GM12878 (cell line): ENCODE measurements around the gene HGS. TPM values are rescaled to one million over a fixed set of nuclear protein-coding genes. Genes with fewer than 3 reads are reported as not detected.

Source experiments
- ATAC-seq: fragments of 200-7000 bp; cut with Tn5 transposase; 3 replicates; pipeline ENCODE4 v1.9.1; 2020; ENCODE audit warnings: mild to moderate bottlenecking, moderate library complexity
- BruUV-seq: library from RNA; stranded (reverse); fragments of 400-500 nt; replicated peaks from 2 replicates; lab custom pipeline; 2021; lab: Mats Ljungman, UMichigan
- CTCF ChIA-PET: fragments of 300-600 bp; sonication (Branson Sonifier 250); formaldehyde crosslinking; extraction: SDS; loops from one replicate; lab custom pipeline; 2021; ENCODE audit warnings: inconsistent platforms; lab: Yijun Ruan, JAX
- POLR2A ChIA-PET: fragments of 350-600 bp; formaldehyde crosslinking; extraction: SDS; loops from one replicate; lab custom pipeline; 2021; ENCODE audit warnings: inconsistent platforms; lab: Charles Lee
- RAD21 ChIA-PET: fragments of 300-600 bp; sonication (Branson Sonifier 250); formaldehyde crosslinking; loops from one replicate; lab custom pipeline; 2023; ENCODE audit warnings: antibody characterized with exemption; ENCODE audit not compliant: unreplicated experiment; lab: Charles Lee
- SMC1A ChIA-PET: fragments of 300-600 bp; sonication (Branson Sonifier 250); formaldehyde crosslinking; loops from one replicate; lab custom pipeline; 2023; ENCODE audit not compliant: unreplicated experiment, uncharacterized antibody; lab: Charles Lee
- DNase-seq: peaks from one replicate; pipeline ENCODE4 v3.0.0-alpha.2; 2011; ENCODE audit warnings: low read depth, low spot score
- FAIRE-seq: peaks from 3 replicates; lab custom pipeline; 2011; peaks lifted over from hg19 to GRCh38; lab: Jason Lieb, UNC
- H2AFZ ChIP-seq: 2 replicates; pipeline ENCODE4 v1.6.0; 2011; ENCODE audit warnings: low read depth, low read length, control low read depth; ENCODE audit not compliant: control insufficient read depth
- H3K27ac ChIP-seq: 2 replicates; pipeline ENCODE4 v1.5.1; 2011; ENCODE audit warnings: control low read depth; ENCODE audit not compliant: control insufficient read depth, insufficient read depth
- H3K27me3 ChIP-seq, 2 experiments: replicated peaks in 1 of 2; 2 replicates each; pipeline versions ENCODE4 v1.6.0 to v1.6.1; 2011; ENCODE audit warnings: low read length in 1 of 2; ENCODE audit not compliant: control insufficient read depth in 2 of 2, insufficient read depth in 2 of 2
- H3K36me3 ChIP-seq, 2 experiments: 2 replicates each; pipeline ENCODE4 v1.5.1; 2011; ENCODE audit warnings: low read length in 1 of 2; ENCODE audit not compliant: control insufficient read depth in 2 of 2, insufficient read depth in 2 of 2
- H3K4me1 ChIP-seq: 2 replicates; pipeline ENCODE4 v1.6.1; 2011; ENCODE audit warnings: mild to moderate bottlenecking, low read length, moderate library complexity, mixed read lengths; ENCODE audit not compliant: control insufficient read depth, insufficient read depth
- H3K4me2 ChIP-seq: 2 replicates; pipeline ENCODE4 v1.6.0; 2011; ENCODE audit warnings: control low read depth; ENCODE audit not compliant: control insufficient read depth, insufficient read depth
- H3K4me3 ChIP-seq: fragments of 200-600 bp; sonication (generic); 2 replicates; pipeline ENCODE4 v1.5.1; 2016
- H3K79me2 ChIP-seq: 2 replicates; pipeline ENCODE4 v1.6.0; 2011; ENCODE audit warnings: low read length; ENCODE audit not compliant: control insufficient read depth, insufficient read depth
- H3K9ac ChIP-seq: 2 replicates; pipeline ENCODE4 v1.8.0; 2011; ENCODE audit warnings: low read length, control low read depth, mixed read lengths; ENCODE audit not compliant: control insufficient read depth, insufficient read depth
- H3K9me3 ChIP-seq: replicated peaks from 3 replicates; pipeline ENCODE4 v1.5.1; 2011; ENCODE audit warnings: mild to moderate bottlenecking, low read length; ENCODE audit not compliant: control insufficient read depth, insufficient read depth
- H4K20me1 ChIP-seq: 2 replicates; pipeline ENCODE4 v1.6.0; 2011; ENCODE audit not compliant: control insufficient read depth, insufficient read depth
- BCLAF1 ChIP-seq: fragments of 450-650 bp; IDR thresholded peaks from 2 replicates; pipeline ENCODE4 v1.6.1; 2017; ENCODE audit warnings: antibody characterized with exemption, mild to moderate bottlenecking, moderate library complexity
- CBX5 ChIP-seq: sonication (generic); IDR thresholded peaks from 2 replicates; pipeline ENCODE4 v1.6.1; 2016; ENCODE audit warnings: low read depth, moderate library complexity, mild to moderate bottlenecking, inconsistent platforms
- CREM ChIP-seq: IDR thresholded peaks from 2 replicates; pipeline ENCODE4 v1.6.1; 2014; ENCODE audit warnings: antibody characterized with exemption, low read depth
- POLR2AphosphoS5 ChIP-seq: IDR thresholded peaks from 2 replicates; pipeline ENCODE4 v1.6.1; 2011; ENCODE audit warnings: mild to moderate bottlenecking, low read length, inconsistent platforms
- RELB ChIP-seq: fragments of 450-650 bp; IDR thresholded peaks from 2 replicates; pipeline ENCODE4 v1.6.1; 2017; ENCODE audit warnings: low read depth, mild to moderate bottlenecking, moderate library complexity
- RUNX3 ChIP-seq: IDR thresholded peaks from 2 replicates; pipeline ENCODE4 v1.6.1; 2012; ENCODE audit warnings: low read length, inconsistent platforms
- SPI1 ChIP-seq: IDR thresholded peaks from 2 replicates; pipeline ENCODE4 v1.6.1; 2011; ENCODE audit warnings: low read depth, mild to moderate bottlenecking, low read length, moderate library complexity, borderline replicate concordance; ENCODE audit not compliant: insufficient read depth
- TARDBP ChIP-seq: IDR thresholded peaks from 2 replicates; pipeline ENCODE4 v1.6.1; 2016; ENCODE audit warnings: borderline replicate concordance
- TCF3 ChIP-seq: IDR thresholded peaks from 2 replicates; pipeline ENCODE4 v1.6.1; 2012; ENCODE audit warnings: low read depth, mild to moderate bottlenecking, low read length, borderline replicate concordance; ENCODE audit not compliant: insufficient read depth
- YBX1 ChIP-seq: fragments of 450-650 bp; IDR thresholded peaks from 2 replicates; pipeline ENCODE4 v1.6.1; 2016; ENCODE audit warnings: antibody characterized with exemption
- ZBED1 ChIP-seq: IDR thresholded peaks from 2 replicates; pipeline ENCODE4 v1.6.1; 2016; ENCODE audit warnings: borderline replicate concordance
- ZZZ3 ChIP-seq: IDR thresholded peaks from 2 replicates; pipeline ENCODE4 v1.6.1; 2011; ENCODE audit warnings: low read depth; ENCODE audit not compliant: control insufficient read depth, insufficient read length
- WGBS: methylation state at CpG from one replicate; pipeline ENCODE4 v1.1.6; 2016; ENCODE audit warnings: low lambda C conversion rate; ENCODE audit not compliant: insufficient replicate concordance, insufficient coverage; ENCODE audit errors: missing lambda C conversion rate; 5-methylcytosine and 5-hydroxymethylcytosine counted together
- in situ Hi-C: fragments of 300-500 bp; cut with MboI; formaldehyde crosslinking; loops from 9 replicates; pipeline ENCODE4 v1.14.3; 2018; ENCODE audit warnings: mixed read lengths
- intact Hi-C: fragments of 100-400 bp; cut with micrococcal nuclease; formaldehyde crosslinking; loops from one replicate; pipeline ENCODE4 v1.14.2; 2022; ENCODE audit not compliant: unreplicated experiment
- polyA plus RNA-seq, 11 experiments: library from polyadenylated mRNA; depleted of rRNA in 4 of 11; unstranded in 6 of 11; stranded (reverse) in 5 of 11; fragments of >200 nt; fragmentation: Nextera tagmentation in 4 of 11; fragmentation: Illumina TruSeq in 1 of 11; extraction: Ambion mirVana in 4 of 11; extraction: Trizol in 1 of 11; gene quantifications; 1 replicate in 1 of 11; 2 replicates in 10 of 11; pipeline versions ENCODE4 v1.2.1 to v1.2.3, GENCODE V29; 2011 to 2016; ENCODE audit warnings: inconsistent platforms in 2 of 11, missing spikeins in 2 of 11, low read depth in 1 of 11
- total RNA-seq, 4 experiments: library from RNA; depleted of rRNA in 3 of 4; stranded (reverse); fragments of >200 nt in 3 of 4; fragmentation: Illumina TruSeq in 1 of 4; extraction: Trizol in 1 of 4; gene quantifications; 2 replicates each; pipeline versions ENCODE4 v1.2.1 to v1.2.3, GENCODE V29; 2013 to 2021
- TF ChIP-seq, protein P1 (sequence below): IDR thresholded peaks from 2 replicates; pipeline ENCODE4 v1.6.1; 2012; ENCODE audit warnings: low read depth, low read length, improper control_type of control experiment

HGS gene
- total and polyA plus RNA-seq, 10 of the 15 experiments (the other 5 are each of a cell fraction or from before 2014, with no cell fraction given): 2.2 to 85.6 (median 55.3) TPM

- peak; percentile 73; the same call in 1 of the 2 replicates for TF ChIP-seq RELB
- TF ChIP-seq, all 136 proteins: peak for 51
These were observed at the start of gene HGS, which contains the start of gene ARL16 (continued) for GRCh38 chr17:81683584-81684441.

DNA sequence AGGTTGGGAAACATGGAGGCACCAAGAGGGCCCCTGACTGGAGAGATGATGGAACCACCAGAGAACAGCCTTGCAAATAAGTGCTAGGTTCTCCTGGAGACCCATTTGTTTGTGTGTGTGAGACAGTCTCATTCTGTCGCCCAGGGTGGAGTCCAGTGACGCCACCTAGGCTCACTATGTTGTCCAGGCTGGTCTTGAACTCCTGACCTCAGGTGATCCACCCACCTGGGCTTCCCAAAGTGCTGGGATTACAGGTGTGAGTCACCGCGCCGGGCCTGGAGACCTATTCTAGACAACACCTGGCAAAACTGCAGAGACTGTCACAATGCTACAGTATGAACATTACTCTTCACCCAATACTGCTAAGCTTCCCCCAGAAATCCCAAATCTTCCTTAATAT, 48.4 kb upstream of the HGS start:
- Histone ChIP-seq H3K79me2 (peaks cover 36% of the 10 kb centered on the region), H3K9ac (peak overlapping the region; percentile 90), H2AFZ (no peak overlapping the region), H3K4me3 (peak overlapping the region; percentile 90), H3K9me3 (no peaks in the 10 kb centered on the region), H3K27ac (0 out of 2 replicates have a peak overlapping the region, but pooled peaks have one; percentile 10), H3K27me3 (no peaks in the 10 kb centered on the region), H3K36me3 (no peaks in the 10 kb centered on the region), H3K4me1 (peaks cover 4% of the 10 kb centered on the region), H3K4me2 (peak overlapping the region; percentile 61), H4K20me1 (no peaks in the 10 kb centered on the region)
- ATAC-seq (no peak), FAIRE-seq (no peak), DNase-seq (no peak)
- ChIA-PET SMC1A (no interaction called here), CTCF (no interaction called here), POLR2A (interaction anchor here (0.7 kb wide), 1 partner anchor 179 kb away, joined by 4 read pairs; no protein-coding TSS in a partner anchor), RAD21 (no interaction called here)
- 80% methylated on average over 5 of the region's 5 CpGs for WGBS
- TSS peak; percentile 81 for BruUV-seq
- in situ Hi-C loops (no loop called here), intact Hi-C loops (no loop called here)
- TF ChIP-seq SPI1: no peak
- no peak for TF ChIP-seq CREM
- no peak for TF ChIP-seq CBX5
- TF ChIP-seq YBX1: no peak
- TF ChIP-seq TCF3: no peak
- TF ChIP-seq, protein P1, sequence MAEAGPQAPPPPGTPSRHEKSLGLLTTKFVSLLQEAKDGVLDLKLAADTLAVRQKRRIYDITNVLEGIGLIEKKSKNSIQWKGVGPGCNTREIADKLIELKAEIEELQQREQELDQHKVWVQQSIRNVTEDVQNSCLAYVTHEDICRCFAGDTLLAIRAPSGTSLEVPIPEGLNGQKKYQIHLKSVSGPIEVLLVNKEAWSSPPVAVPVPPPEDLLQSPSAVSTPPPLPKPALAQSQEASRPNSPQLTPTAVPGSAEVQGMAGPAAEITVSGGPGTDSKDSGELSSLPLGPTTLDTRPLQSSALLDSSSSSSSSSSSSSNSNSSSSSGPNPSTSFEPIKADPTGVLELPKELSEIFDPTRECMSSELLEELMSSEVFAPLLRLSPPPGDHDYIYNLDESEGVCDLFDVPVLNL: no peak
- no peak; the same call in 1 of the 2 replicates for TF ChIP-seq POLR2AphosphoS5
- TF ChIP-seq ZBED1: no peak
- no peak for TF ChIP-seq ZZZ3
- TF ChIP-seq RUNX3: no peak
- TF ChIP-seq BCLAF1: no peak
- TF ChIP-seq TARDBP: no peak
